Body of pancreas (tissue), 4 donors: ENCODE data around the gene AOX1. TPM values are rescaled to one million over a fixed set of nuclear protein-coding genes. Genes with fewer than 3 reads are reported as not detected.
A peak's percentile ranks its signal among the peaks of the same experiment; 100 is the strongest.

Experiments
- ATAC-seq: fragments of 150-250 bp; one replicate; pipeline ENCODE4 v1.9.1; 2016
- DNase-seq, 4 donors: peaks; one replicate each; pipeline ENCODE4 v3.0.0-alpha.2; 2019
- H3K27ac ChIP-seq, 4 donors: fragments of 200-600 bp; sonication (generic); 1 replicate in 3 of 4; 2 replicates in 1 of 4; pipeline versions ENCODE4 v1.5.1 to v1.6.1; 2016 to 2019; ENCODE audit warnings: mild to moderate bottlenecking in 1 of 4, mixed read lengths in 1 of 4, moderate library complexity in 1 of 4
- H3K27me3 ChIP-seq, 2 donors: fragments of 200-600 bp; sonication (generic); one replicate each; pipeline ENCODE4 v1.6.0; 2016; ENCODE audit warnings: mild to moderate bottlenecking in 1 of 2
- H3K36me3 ChIP-seq, 2 donors: fragments of 200-600 bp; sonication (generic); replicated peaks in 1 of 2; 2 replicates each; pipeline ENCODE4 v1.5.1; 2016; ENCODE audit warnings: low read depth in 2 of 2; ENCODE audit not compliant: insufficient read depth in 1 of 2
- H3K4me1 ChIP-seq: fragments of 200-600 bp; sonication (generic); one replicate; pipeline ENCODE4 v1.6.0; 2016
- H3K4me3 ChIP-seq, 2 donors: fragments of 200-600 bp; sonication (generic); 1 replicate in 1 of 2; 2 replicates in 1 of 2; pipeline ENCODE4 v1.5.1; 2016 to 2019
- H3K9me3 ChIP-seq, 3 donors: fragments of 200-600 bp; sonication (generic); 1 replicate in 2 of 3; 2 replicates in 1 of 3; pipeline ENCODE4 v1.5.1; 2016
- CTCF ChIP-seq, 7 experiments: fragments of 450-650 bp in 4 of 7; fragments of 200-600 bp in 3 of 7; sonication (generic) in 3 of 7; IDR thresholded peaks; one replicate each; pipeline ENCODE4 v1.5.1; 2016 to 2019; ENCODE audit warnings: antibody characterized with exemption in 7 of 7
- POLR2A ChIP-seq, 3 donors: fragments of 450-650 bp; IDR thresholded peaks; one replicate each; pipeline ENCODE4 v1.6.1; 2016; ENCODE audit warnings: antibody characterized with exemption in 3 of 3, mild to moderate bottlenecking in 2 of 3
- WGBS, 2 donors: methylation state at CpG; one replicate each; pipeline ENCODE4 v1.1.5; 2017; 5-methylcytosine and 5-hydroxymethylcytosine counted together
- intact Hi-C: fragments of 100-400 bp; cut with DNase I; formaldehyde crosslinking; loops from one replicate; pipeline ENCODE4 v1.15.1; 2023
- total RNA-seq, 2 donors: library from RNA; depleted of rRNA; stranded (reverse); fragments of >200 nt; gene quantifications; one replicate each; pipeline ENCODE4 v1.1.0, GENCODE V29; 2016

Gene AOX1
- total RNA-seq, 2 donors from 2014 or later, result 60.0 to 75.0 TPM

GRCh38 chr2:200703127-200703925 is 117.5 kb downstream of the AOX1 start:
- ATAC-seq, result peak; percentile 77

GRCh38 chr2:200703926-200704637 is 118.3 kb downstream of the AOX1 start:
- no peak for ATAC-seq
- 31 to 36% methylated on average over 4 of the region's 4 CpGs for WGBS, 2 donors
- Histone ChIP-seq H3K27me3 (no peaks in the 10 kb centered on the region), H3K4me3 (no peak overlapping the region), H3K36me3 (no peaks in the 10 kb centered on the region), H3K27ac (no peak overlapping the region), H3K9me3 (no peaks in the 10 kb centered on the region), H3K4me1 (no peaks in the 10 kb centered on the region)
- intact Hi-C loops, result loop anchor here (5.0 kb wide), 1 partner anchor 127 kb away; no protein-coding TSS in a partner anchor
- no peak for TF ChIP-seq CTCF (IDR thresholded peaks at IDR 0.05)
- TF ChIP-seq POLR2A (IDR thresholded peaks at IDR 0.05), result no peak
- no peak for DNase-seq

More at GRCh38 chr2:200703127-200703925, 117.5 kb downstream of the AOX1 start:
- 23 to 30% methylated on average over 6 of the region's 6 CpGs for WGBS, 2 donors
- TF ChIP-seq POLR2A (IDR thresholded peaks at IDR 0.05) (no peak), CTCF (IDR thresholded peaks at IDR 0.05) (peak; percentile 33 to 87 (median 72))
- DNase-seq, result peak; percentile 38 to 75 (median 42)
- no peaks in the 10 kb centered on the region for H3K9me3 ChIP-seq
- no peaks in the 10 kb centered on the region for H3K36me3 ChIP-seq
- intact Hi-C loops, result loop anchor here (5.0 kb wide), 1 partner anchor 126 kb away; no protein-coding TSS in a partner anchor
- H3K4me3 ChIP-seq, result no peak overlapping the region
- H3K4me1 ChIP-seq, result no peaks in the 10 kb centered on the region
- no peak overlapping the region for H3K27ac ChIP-seq
- no peaks in the 10 kb centered on the region for H3K27me3 ChIP-seq

DNA sequence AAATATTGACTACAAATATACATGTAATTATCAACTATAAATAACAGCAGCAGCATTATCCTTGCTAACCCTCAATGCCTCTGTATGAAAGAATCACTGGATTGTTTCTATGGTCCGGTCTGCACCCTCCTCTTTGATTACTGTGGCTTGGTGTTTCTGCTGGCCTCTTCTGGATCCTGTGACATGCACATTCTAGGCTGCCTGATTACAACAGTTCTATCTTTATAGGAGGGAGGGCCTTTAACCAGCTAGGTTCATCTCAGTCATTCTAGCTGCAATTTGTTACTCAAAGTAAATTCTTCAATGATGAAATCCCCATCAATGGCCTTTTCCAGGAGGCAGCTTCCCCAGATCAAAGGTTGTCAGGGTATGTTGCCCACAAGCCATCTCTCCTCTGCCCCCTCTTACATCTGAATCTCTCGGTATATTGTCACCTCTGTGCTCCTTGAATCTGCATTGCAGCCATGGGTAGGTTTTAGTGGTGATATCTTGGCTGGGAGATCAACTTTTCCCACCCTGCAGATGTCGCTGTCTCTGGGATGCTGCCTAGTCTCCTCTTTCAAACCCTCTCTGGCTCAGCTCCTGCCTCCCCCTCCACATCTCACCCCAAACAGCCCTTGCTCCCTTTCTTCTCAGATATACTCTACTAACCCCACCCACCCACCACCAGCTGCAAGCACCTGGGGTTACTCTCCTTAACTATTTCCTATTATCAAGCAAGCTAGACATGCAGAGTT is 119.7 kb downstream of the AOX1 start:
- H3K27ac ChIP-seq, result no peak overlapping the region
- no peaks in the 10 kb centered on the region for H3K27me3 ChIP-seq
- 61 to 69% methylated on average over 3 of the region's 3 CpGs for WGBS, 2 donors
- H3K9me3 ChIP-seq, result no peaks in the 10 kb centered on the region
- intact Hi-C loops, result no loop called here
- H3K4me1 ChIP-seq, result no peaks in the 10 kb centered on the region
- no peak for DNase-seq
- H3K4me3 ChIP-seq, result no peak overlapping the region
- TF ChIP-seq POLR2A (IDR thresholded peaks at IDR 0.05) (no peak), CTCF (IDR thresholded peaks at IDR 0.05) (no peak)
- no peaks in the 10 kb centered on the region for H3K36me3 ChIP-seq
- no peak for ATAC-seq

GRCh38 chr2:200708943-200709342 is 123.1 kb downstream of the AOX1 start:
- intact Hi-C loops, result no loop called here
- DNase-seq (no peak), ATAC-seq (no peak)
- Histone ChIP-seq H3K27ac (no peak overlapping the region), H3K4me3 (no peak overlapping the region), H3K27me3 (no peaks in the 10 kb centered on the region), H3K9me3 (no peaks in the 10 kb centered on the region), H3K4me1 (peaks cover 6% of the 10 kb centered on the region), H3K36me3 (no peaks in the 10 kb centered on the region)
- TF ChIP-seq POLR2A (IDR thresholded peaks at IDR 0.05) (no peak), CTCF (IDR thresholded peaks at IDR 0.05) (no peak)
- 55 to 75% methylated on average over 1 of the region's 1 CpG for WGBS, 2 donors
